ENCODE data around the gene NXT2. TPM values are rescaled to one million over a fixed set of nuclear protein-coding genes. Genes with fewer than 3 reads are reported as not detected.
"Not testable (repeated sequence)": the region's sequence is repeated elsewhere in the genome, so short reads cannot be mapped to it uniquely, and the experiment has no call there.

Gene NXT2
- polyA plus RNA-seq, 3 donors, result 4.2 to 22.5 (median 18.5) TPM

DNA sequence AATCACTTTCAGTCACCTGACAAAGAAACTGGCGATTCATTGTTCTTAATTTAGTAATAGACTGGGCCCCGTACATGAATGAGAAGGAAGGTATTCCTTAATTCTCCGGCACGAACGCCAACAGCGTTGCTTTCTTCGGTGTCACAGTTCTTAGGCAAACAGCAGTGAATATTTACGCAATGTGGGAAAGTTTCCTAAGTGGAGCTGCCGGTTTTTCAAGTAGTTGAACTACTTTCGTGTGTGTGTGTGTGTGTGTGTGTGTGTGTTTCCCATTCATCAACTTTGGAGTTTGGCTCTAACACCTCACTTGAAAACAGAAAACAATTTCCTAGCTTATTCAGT lies 651 bp downstream of the NXT2 start:
- DNase-seq, result peak; percentile 56 to 89 (median 65)
- peak overlapping the region; percentile 92 to 96 for H3K4me3 Mint-ChIP-seq
- H3K27me3 ChIP-seq (ENCODE audit: control insufficient read depth in 2 of 2, insufficient read depth in 2 of 2, low read length in 2 of 2), result no peaks in the 10 kb centered on the region
- H3K36me3 ChIP-seq (replicated peaks in 1 of 2; ENCODE audit: control insufficient read depth in 1 of 2, insufficient read depth in 2 of 2, low read length in 2 of 2), result no peaks in the 10 kb centered on the region
- no peaks in the 10 kb centered on the region for H3K9me3 ChIP-seq (replicated peaks in 1 of 2; ENCODE audit: control insufficient read depth in 1 of 2, insufficient read depth in 1 of 2, low read length in 2 of 2)
- H3K27ac Mint-ChIP-seq, result peak overlapping the region; percentile 97 to 99 (median 98)
- H3K9me3 Mint-ChIP-seq, result peaks cover 0 to 7% (median 2%) of the 10 kb centered on the region in 7 donors
- peaks cover 19% of the 10 kb centered on the region for H3K4me1 Mint-ChIP-seq
- intact Hi-C loops (cut with micrococcal nuclease), result no loop called here
- H3K36me3 Mint-ChIP-seq, result no peaks in the 10 kb centered on the region
- H3K79me2 ChIP-seq (ENCODE audit: insufficient read depth, low read length), result no peaks in the 10 kb centered on the region
- peaks cover 0 to 2% (median 2%) of the 10 kb centered on the region in 3 donors for H3K27me3 Mint-ChIP-seq (ENCODE audit: low read depth in 3 of 3)
- H2AFZ ChIP-seq (ENCODE audit: insufficient read depth, low read depth, low read length, poor library complexity, severe bottlenecking), result peak overlapping the region; percentile 72
- H3K4me3 ChIP-seq (replicated peaks in 1 of 3; ENCODE audit: low read depth in 2 of 3, low read length in 3 of 3), result peak overlapping the region; percentile 58 to 83 (median 75)
- peak overlapping the region; percentile 92 for H3K27ac ChIP-seq (ENCODE audit: low read depth in 1 of 2, low read length in 2 of 2)
- TF ChIP-seq, protein P1, sequence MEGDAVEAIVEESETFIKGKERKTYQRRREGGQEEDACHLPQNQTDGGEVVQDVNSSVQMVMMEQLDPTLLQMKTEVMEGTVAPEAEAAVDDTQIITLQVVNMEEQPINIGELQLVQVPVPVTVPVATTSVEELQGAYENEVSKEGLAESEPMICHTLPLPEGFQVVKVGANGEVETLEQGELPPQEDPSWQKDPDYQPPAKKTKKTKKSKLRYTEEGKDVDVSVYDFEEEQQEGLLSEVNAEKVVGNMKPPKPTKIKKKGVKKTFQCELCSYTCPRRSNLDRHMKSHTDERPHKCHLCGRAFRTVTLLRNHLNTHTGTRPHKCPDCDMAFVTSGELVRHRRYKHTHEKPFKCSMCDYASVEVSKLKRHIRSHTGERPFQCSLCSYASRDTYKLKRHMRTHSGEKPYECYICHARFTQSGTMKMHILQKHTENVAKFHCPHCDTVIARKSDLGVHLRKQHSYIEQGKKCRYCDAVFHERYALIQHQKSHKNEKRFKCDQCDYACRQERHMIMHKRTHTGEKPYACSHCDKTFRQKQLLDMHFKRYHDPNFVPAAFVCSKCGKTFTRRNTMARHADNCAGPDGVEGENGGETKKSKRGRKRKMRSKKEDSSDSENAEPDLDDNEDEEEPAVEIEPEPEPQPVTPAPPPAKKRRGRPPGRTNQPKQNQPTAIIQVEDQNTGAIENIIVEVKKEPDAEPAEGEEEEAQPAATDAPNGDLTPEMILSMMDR (IDR thresholded peaks at IDR 0.05), result no peak
- WGBS (ENCODE audit: insufficient coverage), result no CpG with 5 or more reads among the region's 10 CpGs
- H3K4me1 ChIP-seq (ENCODE audit: control insufficient read depth in 1 of 2, insufficient read depth in 2 of 2, low read length in 2 of 2), result peaks cover 16 to 23% of the 10 kb centered on the region in 2 donors
- no peaks in the 10 kb centered on the region for H4K20me1 ChIP-seq (ENCODE audit: insufficient read depth, low read length)
- H3K4me2 ChIP-seq (replicated peaks; ENCODE audit: extremely low read depth, low read length, poor library complexity, severe bottlenecking), result peak overlapping the region; percentile 67
- H3K9ac ChIP-seq (ENCODE audit: insufficient read depth, low read length, poor library complexity, severe bottlenecking), result peak overlapping the region; percentile 67

DNA sequence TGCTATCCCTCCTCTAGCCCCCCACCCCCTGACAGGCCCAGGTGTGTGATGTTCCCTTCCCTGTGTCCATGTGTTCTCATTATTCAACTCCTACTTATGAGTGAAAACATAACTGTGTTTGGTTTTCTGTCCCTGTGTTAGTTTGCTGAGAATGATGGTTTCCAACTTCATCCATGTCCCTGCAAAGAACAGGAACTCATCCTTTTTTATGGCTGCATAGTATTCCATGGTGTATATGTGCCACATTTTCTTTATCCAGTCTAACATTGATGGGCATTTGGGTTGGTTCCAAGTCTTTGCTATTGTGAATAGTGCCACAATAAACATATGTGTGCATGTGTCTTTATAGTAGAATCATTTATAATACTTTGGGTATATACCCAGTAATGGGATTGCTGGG lies 2.4 kb downstream of the NXT2 start:
- H3K27ac Mint-ChIP-seq; H3K9me3 Mint-ChIP-seq; H3K36me3 Mint-ChIP-seq; H3K27me3 ChIP-seq (ENCODE audit: control insufficient read depth in 2 of 2, insufficient read depth in 2 of 2, low read length in 2 of 2); H3K4me2 ChIP-seq (replicated peaks; ENCODE audit: extremely low read depth, low read length, poor library complexity, severe bottlenecking); DNase-seq; H3K9me3 ChIP-seq (replicated peaks in 1 of 2; ENCODE audit: control insufficient read depth in 1 of 2, insufficient read depth in 1 of 2, low read length in 2 of 2); H3K79me2 ChIP-seq (ENCODE audit: insufficient read depth, low read length); H3K4me3 Mint-ChIP-seq; intact Hi-C loops (cut with micrococcal nuclease); H3K27ac ChIP-seq (ENCODE audit: low read depth in 1 of 2, low read length in 2 of 2); H3K36me3 ChIP-seq (replicated peaks in 1 of 2; ENCODE audit: control insufficient read depth in 1 of 2, insufficient read depth in 2 of 2, low read length in 2 of 2); H2AFZ ChIP-seq (ENCODE audit: insufficient read depth, low read depth, low read length, poor library complexity, severe bottlenecking); H4K20me1 ChIP-seq (ENCODE audit: insufficient read depth, low read length); H3K27me3 Mint-ChIP-seq (ENCODE audit: low read depth in 3 of 3); H3K9ac ChIP-seq (ENCODE audit: insufficient read depth, low read length, poor library complexity, severe bottlenecking); H3K4me3 ChIP-seq (replicated peaks in 1 of 3; ENCODE audit: low read depth in 2 of 3, low read length in 3 of 3): not testable (repeated sequence)
- peaks cover 8 to 14% of the 10 kb centered on the region in 2 donors for H3K4me1 ChIP-seq (ENCODE audit: control insufficient read depth in 1 of 2, insufficient read depth in 2 of 2, low read length in 2 of 2)
- H3K4me1 Mint-ChIP-seq, result peaks cover 11% of the 10 kb centered on the region
